ENCODE measurements around the gene SNAP91. TPM values are rescaled to one million over a fixed set of nuclear protein-coding genes. Genes with fewer than 3 reads are reported as not detected.

SNAP91 gene
- total RNA-seq, 1 experiment from 2014 or later, result 0.95 TPM

DNA sequence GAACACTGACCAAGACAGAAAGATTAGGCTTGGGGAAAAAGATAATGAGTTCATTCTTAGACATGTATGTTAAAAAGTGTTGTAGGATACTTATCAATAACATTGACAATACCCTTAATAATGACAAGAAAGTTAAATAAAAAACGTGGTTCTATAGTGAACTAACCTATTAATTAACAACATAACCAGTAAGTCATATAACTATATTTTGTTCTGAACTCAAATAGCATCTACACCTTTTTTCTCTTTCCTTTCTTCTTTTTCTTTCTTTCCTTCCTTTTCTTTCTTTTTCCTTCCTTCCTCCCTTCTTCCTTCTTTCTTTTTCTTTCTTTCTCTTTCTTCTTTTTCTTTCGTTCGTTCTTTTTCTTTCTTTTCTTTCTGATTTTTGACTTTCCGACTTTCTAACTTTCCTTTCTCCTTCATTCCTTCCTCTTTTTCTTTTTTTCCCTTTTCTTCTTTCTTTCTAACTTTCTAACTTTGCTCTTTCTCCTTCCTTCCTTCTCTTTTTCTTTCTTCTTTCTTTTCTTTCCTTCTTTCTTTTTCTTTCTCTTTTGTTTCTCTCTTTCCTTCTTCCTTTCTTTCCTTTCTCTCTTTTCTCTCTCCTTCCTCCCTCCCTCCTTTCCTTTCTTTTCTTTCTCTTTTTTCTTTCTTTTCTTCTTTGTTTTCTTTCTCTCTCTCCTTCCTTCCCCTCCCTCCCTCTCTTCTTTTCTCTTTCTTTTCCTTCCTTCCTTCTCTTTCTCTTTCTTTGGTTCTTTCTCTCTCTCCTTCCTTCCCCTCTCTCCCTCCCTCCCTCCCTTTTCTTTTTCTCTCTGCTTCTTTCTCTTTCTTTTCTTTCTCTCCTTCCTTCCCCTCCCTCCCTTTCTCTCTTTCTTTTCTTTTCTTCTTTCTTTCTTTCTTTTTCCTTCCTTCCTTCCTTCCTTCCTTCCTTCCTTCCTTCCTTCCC, 172.0 kb downstream of the SNAP91 start:
- BruUV-seq (replicated peaks), result no TSS peak
- Histone ChIP-seq H3K4me1 (ENCODE audit: control insufficient read depth, insufficient read depth, low read length) (no peaks in the 10 kb centered on the region), H3K27ac (ENCODE audit: low read length) (no peak overlapping the region), H3K9me3 (ENCODE audit: control insufficient read depth, insufficient read depth, low read depth, low read length) (no peaks in the 10 kb centered on the region), H3K4me3 (ENCODE audit: low read depth in 2 of 2, low read length in 2 of 2) (no peak overlapping the region), H3K27me3 (ENCODE audit: control insufficient read depth, insufficient read depth, low read length) (peaks cover 9% of the 10 kb centered on the region), H3K36me3 (ENCODE audit: control insufficient read depth, insufficient read depth, low read length) (no peaks in the 10 kb centered on the region)
- ATAC-seq (no peak), DNase-seq (ENCODE audit: low read depth, low spot score) (no peak)
- TF ChIP-seq TCF7L2 (IDR thresholded peaks at IDR 0.05; ENCODE audit: low read depth, low read length) (no peak), CTCF (IDR thresholded peaks at IDR 0.05) (no peak), SIN3A (IDR thresholded peaks at IDR 0.05; ENCODE audit: borderline replicate concordance, insufficient read depth, low read depth, low read length) (no peak), POLR2AphosphoS5 (IDR thresholded peaks at IDR 0.05; ENCODE audit: low read depth, low read length) (no peak), REST (IDR thresholded peaks at IDR 0.05; ENCODE audit: insufficient read depth in 1 of 2, low read depth in 2 of 2, low read length in 1 of 2) (no peak)
- in situ Hi-C loops (cut with HindIII; ENCODE audit: low pct_unique_long_range_greater_than_20kb, low sequenced_read_pairs) (no loop called here), intact Hi-C loops (cut with micrococcal nuclease; ENCODE audit: unreplicated experiment) (no loop called here)
- ChIA-PET POLR2A (no interaction called here), CTCF (interaction anchor here (0.6 to 0.8 kb wide), 5 partner anchors 15 to 318 kb away, joined by 3 to 7 read pairs (median 3); no protein-coding TSS in a partner anchor)

DNA sequence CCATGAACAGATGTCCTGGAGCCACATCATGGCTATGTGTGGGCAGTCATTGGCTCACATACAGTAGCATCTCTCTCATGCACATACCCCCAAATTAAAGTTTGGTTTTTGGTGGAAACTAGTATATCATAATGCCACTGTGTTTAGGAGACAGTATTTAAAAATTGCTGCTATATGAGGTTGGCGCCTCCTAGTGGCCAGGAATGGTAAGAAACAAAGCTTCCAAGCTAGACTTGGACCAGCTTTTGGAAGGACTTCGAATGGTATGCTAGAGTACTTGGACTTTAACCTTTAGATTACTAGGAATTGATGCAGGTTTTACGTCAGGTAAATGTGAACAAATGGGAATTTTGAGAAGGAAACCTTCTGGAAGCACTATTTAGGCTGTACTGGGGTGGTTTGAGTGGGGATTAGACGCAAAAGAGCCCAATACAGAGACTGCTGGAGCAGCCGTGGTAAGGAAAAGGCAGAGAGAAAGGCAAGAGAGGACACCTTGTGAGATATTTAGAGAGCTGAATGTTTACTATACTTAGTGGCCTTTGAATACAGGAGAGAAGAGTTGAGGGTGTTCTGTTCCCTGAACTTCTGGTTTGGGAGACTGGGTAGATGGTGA, 172.8 kb downstream of the SNAP91 start:
- intact Hi-C loops (cut with micrococcal nuclease; ENCODE audit: unreplicated experiment) (no loop called here), in situ Hi-C loops (cut with HindIII; ENCODE audit: low pct_unique_long_range_greater_than_20kb, low sequenced_read_pairs) (no loop called here)
- ATAC-seq, result peak; percentile 78
- no peak overlapping the region for H3K27ac ChIP-seq (ENCODE audit: low read length)
- ChIA-PET POLR2A (no interaction called here), CTCF (interaction anchor here (0.6 to 0.8 kb wide), 4 partner anchors 14 to 317 kb away, joined by 3 to 7 read pairs (median 4); no protein-coding TSS in a partner anchor)
- no TSS peak for BruUV-seq (replicated peaks)
- peaks cover 9% of the 10 kb centered on the region for H3K27me3 ChIP-seq (ENCODE audit: control insufficient read depth, insufficient read depth, low read length)
- no peaks in the 10 kb centered on the region for H3K4me1 ChIP-seq (ENCODE audit: control insufficient read depth, insufficient read depth, low read length)
- no peaks in the 10 kb centered on the region for H3K36me3 ChIP-seq (ENCODE audit: control insufficient read depth, insufficient read depth, low read length)
- TF ChIP-seq REST (IDR thresholded peaks at IDR 0.05; ENCODE audit: insufficient read depth in 1 of 2, low read depth in 2 of 2, low read length in 1 of 2), result no peak
- no peak for TF ChIP-seq TCF7L2 (IDR thresholded peaks at IDR 0.05; ENCODE audit: low read depth, low read length)
- TF ChIP-seq CTCF (IDR thresholded peaks at IDR 0.05), result peak; percentile 89
- no peak for TF ChIP-seq SIN3A (IDR thresholded peaks at IDR 0.05; ENCODE audit: borderline replicate concordance, insufficient read depth, low read depth, low read length)
- peak; percentile 43 for DNase-seq (ENCODE audit: low read depth, low spot score)
- no peaks in the 10 kb centered on the region for H3K9me3 ChIP-seq (ENCODE audit: control insufficient read depth, insufficient read depth, low read depth, low read length)
- no peak overlapping the region for H3K4me3 ChIP-seq (ENCODE audit: low read depth in 2 of 2, low read length in 2 of 2)

Data from Panc1 (cell line).